ENCODE data around the gene ZBTB17.

Gene ZBTB17

GRCh38 chr1:15946571-15947381 lies 29.1 kb downstream of the ZBTB17 start:
- no peak for DNase-seq (ENCODE audit: low read depth)
- no peak overlapping the region for H3K4me3 ChIP-seq (ENCODE audit: low read depth, low read length)
- TF ChIP-seq CTCF (IDR thresholded peaks at IDR 0.05; ENCODE audit: insufficient read depth, low read depth, low read length, missing control alignments) = no peak

- no peak for TF ChIP-seq CTCF (IDR thresholded peaks at IDR 0.05; ENCODE audit: insufficient read depth, low read depth, low read length, missing control alignments)
- no peak overlapping the region for H3K4me3 ChIP-seq (ENCODE audit: low read depth, low read length)
- no peak for DNase-seq (ENCODE audit: low read depth)
Observed at GRCh38 chr1:15945832-15946448, 30.0 kb downstream of the ZBTB17 start.

GRCh38 chr1:15945011-15945831 lies 30.7 kb downstream of the ZBTB17 start:
- no peak overlapping the region for H3K4me3 ChIP-seq (ENCODE audit: low read depth, low read length)
- TF ChIP-seq CTCF (IDR thresholded peaks at IDR 0.05; ENCODE audit: insufficient read depth, low read depth, low read length, missing control alignments) = no peak
- no peak for DNase-seq (ENCODE audit: low read depth)

GRCh38 chr1:15944308-15945010 lies 31.4 kb downstream of the ZBTB17 start:
- DNase-seq (ENCODE audit: low read depth) = no peak
- TF ChIP-seq CTCF (IDR thresholded peaks at IDR 0.05; ENCODE audit: insufficient read depth, low read depth, low read length, missing control alignments) = no peak
- H3K4me3 ChIP-seq (ENCODE audit: low read depth, low read length) = no peak overlapping the region

GRCh38 chr1:15943992-15944307 lies 32.0 kb downstream of the ZBTB17 start:
- TF ChIP-seq CTCF (IDR thresholded peaks at IDR 0.05; ENCODE audit: insufficient read depth, low read depth, low read length, missing control alignments) = no peak
- H3K4me3 ChIP-seq (ENCODE audit: low read depth, low read length) = no peak overlapping the region

GRCh38 chr1:15943328-15943991 lies 32.4 kb downstream of the ZBTB17 start:
- H3K4me3 ChIP-seq (ENCODE audit: low read depth, low read length) = no peak overlapping the region
- no peak for DNase-seq (ENCODE audit: low read depth)
- TF ChIP-seq CTCF (IDR thresholded peaks at IDR 0.05; ENCODE audit: insufficient read depth, low read depth, low read length, missing control alignments) = no peak

More at GRCh38 chr1:15943992-15944307, 32.0 kb downstream of the ZBTB17 start:
- no peak for DNase-seq (ENCODE audit: low read depth)
